ENCODE results near the gene HRH1.

HRH1 gene

DNA sequence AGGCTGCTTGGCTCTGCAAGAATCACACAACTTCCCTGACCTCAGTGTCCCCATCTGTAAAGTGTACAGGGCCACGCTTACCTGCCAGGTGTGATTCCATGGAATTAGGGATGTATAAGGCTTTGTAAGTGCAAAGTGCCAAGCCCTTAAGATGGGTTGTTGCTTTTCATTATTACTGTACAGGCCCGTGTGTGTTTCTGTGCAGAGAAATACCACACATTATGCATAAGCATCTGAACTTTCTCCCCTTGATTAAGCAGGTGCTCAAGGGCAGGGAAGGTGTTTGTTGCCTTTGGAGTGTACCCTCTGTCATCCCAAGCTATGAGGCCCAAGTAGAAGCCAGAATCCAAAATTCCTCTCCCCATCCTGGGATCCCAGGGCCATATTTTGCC is 13.6 kb upstream of the HRH1 start:
- no peak overlapping the region for H3K4me3 ChIP-seq (ENCODE audit: low read depth, low read length, poor library complexity, severe bottlenecking)
- H4K20me1 ChIP-seq (ENCODE audit: insufficient read depth, low read length), result no peaks in the 10 kb centered on the region
- no peak overlapping the region for H2AFZ ChIP-seq (ENCODE audit: low read length)
- H3K9me2 ChIP-seq (ENCODE audit: low read depth, low read length), result no peaks in the 10 kb centered on the region
- no peaks in the 10 kb centered on the region for H3F3A ChIP-seq (ENCODE audit: insufficient read depth, low read length)
- peaks cover 10% of the 10 kb centered on the region for H3K4me1 ChIP-seq (ENCODE audit: insufficient read depth, low read length, severe bottlenecking)
- no peaks in the 10 kb centered on the region for H3K36me3 ChIP-seq (ENCODE audit: insufficient read depth, low read length)
- no peak overlapping the region for H3K4me2 ChIP-seq (ENCODE audit: low read length)
- H3K27me3 ChIP-seq (ENCODE audit: insufficient read depth, low read length), result no peaks in the 10 kb centered on the region
- H3K27ac ChIP-seq (ENCODE audit: low read depth, low read length, poor library complexity, severe bottlenecking), result no peak overlapping the region
- H3K9me3 ChIP-seq (ENCODE audit: low read length), result no peaks in the 10 kb centered on the region
- TF ChIP-seq EZH2 (IDR thresholded peaks at IDR 0.05; ENCODE audit: borderline replicate concordance, low read length), result no peak
- TF ChIP-seq, protein P1, sequence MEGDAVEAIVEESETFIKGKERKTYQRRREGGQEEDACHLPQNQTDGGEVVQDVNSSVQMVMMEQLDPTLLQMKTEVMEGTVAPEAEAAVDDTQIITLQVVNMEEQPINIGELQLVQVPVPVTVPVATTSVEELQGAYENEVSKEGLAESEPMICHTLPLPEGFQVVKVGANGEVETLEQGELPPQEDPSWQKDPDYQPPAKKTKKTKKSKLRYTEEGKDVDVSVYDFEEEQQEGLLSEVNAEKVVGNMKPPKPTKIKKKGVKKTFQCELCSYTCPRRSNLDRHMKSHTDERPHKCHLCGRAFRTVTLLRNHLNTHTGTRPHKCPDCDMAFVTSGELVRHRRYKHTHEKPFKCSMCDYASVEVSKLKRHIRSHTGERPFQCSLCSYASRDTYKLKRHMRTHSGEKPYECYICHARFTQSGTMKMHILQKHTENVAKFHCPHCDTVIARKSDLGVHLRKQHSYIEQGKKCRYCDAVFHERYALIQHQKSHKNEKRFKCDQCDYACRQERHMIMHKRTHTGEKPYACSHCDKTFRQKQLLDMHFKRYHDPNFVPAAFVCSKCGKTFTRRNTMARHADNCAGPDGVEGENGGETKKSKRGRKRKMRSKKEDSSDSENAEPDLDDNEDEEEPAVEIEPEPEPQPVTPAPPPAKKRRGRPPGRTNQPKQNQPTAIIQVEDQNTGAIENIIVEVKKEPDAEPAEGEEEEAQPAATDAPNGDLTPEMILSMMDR (IDR thresholded peaks at IDR 0.05; ENCODE audit: low read length), result no peak
- H3K9ac ChIP-seq (ENCODE audit: low read length), result no peak overlapping the region
- H3K79me2 ChIP-seq (ENCODE audit: insufficient read depth, low read length), result no peaks in the 10 kb centered on the region

DNA sequence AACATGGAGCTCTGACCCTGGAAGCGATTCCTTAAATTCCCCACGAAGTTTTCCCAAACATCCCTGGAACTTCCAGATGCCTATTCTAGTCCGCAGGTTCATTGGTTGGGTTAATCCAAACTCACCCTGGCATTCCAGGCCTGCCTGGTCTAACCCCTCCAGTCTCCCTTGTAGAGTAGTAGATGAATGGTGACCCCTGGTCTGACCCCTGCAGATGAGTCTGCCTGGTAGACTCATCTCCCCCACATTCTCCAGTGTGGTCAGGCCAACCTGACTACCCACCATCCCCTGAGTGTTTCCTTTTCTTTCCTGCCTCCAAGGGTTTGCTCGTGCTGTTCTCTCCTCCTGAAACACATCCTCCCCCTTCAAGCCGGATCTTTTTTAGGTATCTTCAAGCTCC is 10.8 kb upstream of the HRH1 start:
- H3K9me3 ChIP-seq (ENCODE audit: low read length), result no peaks in the 10 kb centered on the region
- no peak overlapping the region for H3K4me3 ChIP-seq (ENCODE audit: low read depth, low read length, poor library complexity, severe bottlenecking)
- no peaks in the 10 kb centered on the region for H3K27me3 ChIP-seq (ENCODE audit: insufficient read depth, low read length)
- TF ChIP-seq, protein P1 (IDR thresholded peaks at IDR 0.05; ENCODE audit: low read length), result no peak
- TF ChIP-seq EZH2 (IDR thresholded peaks at IDR 0.05; ENCODE audit: borderline replicate concordance, low read length), result no peak
- no peaks in the 10 kb centered on the region for H3K36me3 ChIP-seq (ENCODE audit: insufficient read depth, low read length)
- peaks cover 10% of the 10 kb centered on the region for H3K4me1 ChIP-seq (ENCODE audit: insufficient read depth, low read length, severe bottlenecking)
- no peaks in the 10 kb centered on the region for H3F3A ChIP-seq (ENCODE audit: insufficient read depth, low read length)
- H3K4me2 ChIP-seq (ENCODE audit: low read length), result no peak overlapping the region
- no peaks in the 10 kb centered on the region for H4K20me1 ChIP-seq (ENCODE audit: insufficient read depth, low read length)
- no peaks in the 10 kb centered on the region for H3K9me2 ChIP-seq (ENCODE audit: low read depth, low read length)
- no peak overlapping the region for H3K27ac ChIP-seq (ENCODE audit: low read depth, low read length, poor library complexity, severe bottlenecking)
- no peak overlapping the region for H3K9ac ChIP-seq (ENCODE audit: low read length)
- H3K79me2 ChIP-seq (ENCODE audit: insufficient read depth, low read length), result no peaks in the 10 kb centered on the region
- no peak overlapping the region for H2AFZ ChIP-seq (ENCODE audit: low read length)

DNA sequence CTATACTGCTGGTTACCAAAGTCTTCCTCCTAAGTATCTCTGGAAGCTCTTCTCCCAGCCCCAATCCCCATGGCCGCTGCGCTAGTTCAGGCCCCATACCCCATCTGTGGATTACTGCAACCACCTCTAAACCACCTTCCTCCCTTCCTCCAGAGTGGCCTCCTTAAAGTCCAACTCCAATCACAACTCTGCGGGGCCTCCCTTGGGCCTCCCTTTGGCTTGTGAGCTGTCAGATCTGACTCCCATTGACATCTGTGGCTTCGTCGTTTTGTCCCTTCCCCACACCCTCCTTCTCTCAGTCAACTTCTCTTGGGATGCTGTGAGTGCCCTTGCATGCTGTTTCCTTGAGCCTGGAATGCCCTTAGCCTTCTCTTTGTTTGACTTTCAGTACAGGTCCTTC is 9.3 kb upstream of the HRH1 start:
- H3F3A ChIP-seq (ENCODE audit: insufficient read depth, low read length), result no peaks in the 10 kb centered on the region
- H3K9me3 ChIP-seq (ENCODE audit: low read length), result no peaks in the 10 kb centered on the region
- no peaks in the 10 kb centered on the region for H3K27me3 ChIP-seq (ENCODE audit: insufficient read depth, low read length)
- H4K20me1 ChIP-seq (ENCODE audit: insufficient read depth, low read length), result no peaks in the 10 kb centered on the region
- H3K36me3 ChIP-seq (ENCODE audit: insufficient read depth, low read length), result no peaks in the 10 kb centered on the region
- H3K79me2 ChIP-seq (ENCODE audit: insufficient read depth, low read length), result no peaks in the 10 kb centered on the region
- peaks cover 7% of the 10 kb centered on the region for H3K4me1 ChIP-seq (ENCODE audit: insufficient read depth, low read length, severe bottlenecking)
- no peak overlapping the region for H2AFZ ChIP-seq (ENCODE audit: low read length)
- no peaks in the 10 kb centered on the region for H3K9me2 ChIP-seq (ENCODE audit: low read depth, low read length)
- no peak overlapping the region for H3K4me2 ChIP-seq (ENCODE audit: low read length)
- TF ChIP-seq, protein P1 (IDR thresholded peaks at IDR 0.05; ENCODE audit: low read length), result no peak
- TF ChIP-seq EZH2 (IDR thresholded peaks at IDR 0.05; ENCODE audit: borderline replicate concordance, low read length), result no peak
- H3K27ac ChIP-seq (ENCODE audit: low read depth, low read length, poor library complexity, severe bottlenecking), result no peak overlapping the region
- no peak overlapping the region for H3K9ac ChIP-seq (ENCODE audit: low read length)
- no peak overlapping the region for H3K4me3 ChIP-seq (ENCODE audit: low read depth, low read length, poor library complexity, severe bottlenecking)
